ENCODE measurements around the gene SLC44A1.

DNA sequence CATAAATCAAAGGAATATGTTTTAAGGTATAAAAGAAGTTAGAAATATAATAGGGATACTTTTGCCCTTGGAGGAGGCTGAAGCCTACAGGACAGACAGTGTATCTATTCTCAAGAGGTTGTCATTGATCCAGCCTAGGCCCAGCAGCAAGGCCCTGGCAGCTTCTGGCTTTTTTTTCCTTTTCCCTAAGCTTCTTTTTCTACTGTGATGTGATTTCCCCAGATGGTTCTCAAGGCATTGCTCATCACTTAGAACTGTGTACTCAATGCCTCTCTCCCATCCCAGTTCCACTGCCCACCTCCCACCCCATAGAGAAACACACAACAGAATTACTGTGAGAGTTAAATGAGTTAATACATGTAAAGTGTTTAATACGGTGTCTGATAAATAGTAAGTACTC lies 88.6 kb downstream of the SLC44A1 start:
- TF ChIP-seq, protein P1, sequence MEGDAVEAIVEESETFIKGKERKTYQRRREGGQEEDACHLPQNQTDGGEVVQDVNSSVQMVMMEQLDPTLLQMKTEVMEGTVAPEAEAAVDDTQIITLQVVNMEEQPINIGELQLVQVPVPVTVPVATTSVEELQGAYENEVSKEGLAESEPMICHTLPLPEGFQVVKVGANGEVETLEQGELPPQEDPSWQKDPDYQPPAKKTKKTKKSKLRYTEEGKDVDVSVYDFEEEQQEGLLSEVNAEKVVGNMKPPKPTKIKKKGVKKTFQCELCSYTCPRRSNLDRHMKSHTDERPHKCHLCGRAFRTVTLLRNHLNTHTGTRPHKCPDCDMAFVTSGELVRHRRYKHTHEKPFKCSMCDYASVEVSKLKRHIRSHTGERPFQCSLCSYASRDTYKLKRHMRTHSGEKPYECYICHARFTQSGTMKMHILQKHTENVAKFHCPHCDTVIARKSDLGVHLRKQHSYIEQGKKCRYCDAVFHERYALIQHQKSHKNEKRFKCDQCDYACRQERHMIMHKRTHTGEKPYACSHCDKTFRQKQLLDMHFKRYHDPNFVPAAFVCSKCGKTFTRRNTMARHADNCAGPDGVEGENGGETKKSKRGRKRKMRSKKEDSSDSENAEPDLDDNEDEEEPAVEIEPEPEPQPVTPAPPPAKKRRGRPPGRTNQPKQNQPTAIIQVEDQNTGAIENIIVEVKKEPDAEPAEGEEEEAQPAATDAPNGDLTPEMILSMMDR (IDR thresholded peaks at IDR 0.05): no peak
- no peak for TF ChIP-seq ZFX (IDR thresholded peaks at IDR 0.05; ENCODE audit: borderline replicate concordance)
